Measurements from ENCODE around the gene MICAL2. TPM values are rescaled to one million over a fixed set of nuclear protein-coding genes. Genes with fewer than 3 reads are reported as not detected.

MICAL2 gene
- total RNA-seq, 2 experiments from 2014 or later = 155 to 158 TPM

GRCh38 chr11:12091956-12092558 lies 18.3 kb upstream of the MICAL2 start:
- POLR2A ChIA-PET = no interaction called here
- CTCF ChIA-PET = interaction anchor here (0.9 kb wide), 1 partner anchor 14 kb away, joined by 3 read pairs; no protein-coding TSS in a partner anchor

GRCh38 chr11:12092714-12093113 lies 17.7 kb upstream of the MICAL2 start:
- ChIA-PET CTCF (interaction anchor here (0.9 kb wide), 1 partner anchor 14 kb away, joined by 3 read pairs; no protein-coding TSS in a partner anchor), POLR2A (no interaction called here)

GRCh38 chr11:12094872-12095800 lies 15.3 kb upstream of the MICAL2 start:
- CTCF ChIA-PET = no interaction called here
- POLR2A ChIA-PET = no interaction called here

GRCh38 chr11:12097219-12097618 lies 13.2 kb upstream of the MICAL2 start:
- CTCF ChIA-PET = no interaction called here

GRCh38 chr11:12098601-12099000 lies 11.8 kb upstream of the MICAL2 start:
- ChIA-PET CTCF (interaction anchor here (1.1 kb wide), 2 partner anchors 52 to 184 kb away, joined by 4 read pairs; no protein-coding TSS in a partner anchor), POLR2A (no interaction called here)

More at GRCh38 chr11:12097219-12097618, 13.2 kb upstream of the MICAL2 start:
- POLR2A ChIA-PET = no interaction called here

GRCh38 chr11:12099132-12099873 lies 11.1 kb upstream of the MICAL2 start:
- ChIA-PET POLR2A (no interaction called here), CTCF (interaction anchor here (0.7 to 1.1 kb wide), 3 partner anchors 52 to 183 kb away, joined by 4 read pairs; no protein-coding TSS in a partner anchor)

GRCh38 chr11:12100429-12100828 lies 10.0 kb upstream of the MICAL2 start:
- ChIA-PET CTCF (no interaction called here), POLR2A (no interaction called here)

GRCh38 chr11:12100841-12101242 lies 9.5 kb upstream of the MICAL2 start:
- ChIA-PET CTCF (no interaction called here), POLR2A (no interaction called here)

GRCh38 chr11:12101318-12101717 lies 9.1 kb upstream of the MICAL2 start:
- POLR2A ChIA-PET = no interaction called here
- CTCF ChIA-PET = no interaction called here

- CTCF ChIA-PET = no interaction called here
- POLR2A ChIA-PET = no interaction called here
These were observed 7.6 kb upstream of the MICAL2 start for GRCh38 chr11:12102588-12103410.

- POLR2A ChIA-PET = no interaction called here
These were observed 6.8 kb upstream of the MICAL2 start for GRCh38 chr11:12103411-12104225.

GRCh38 chr11:12105471-12105870 lies 4.9 kb upstream of the MICAL2 start:
- CTCF ChIA-PET = no interaction called here
- POLR2A ChIA-PET = no interaction called here

More at GRCh38 chr11:12103411-12104225, 6.8 kb upstream of the MICAL2 start:
- CTCF ChIA-PET = no interaction called here

- POLR2A ChIA-PET = no interaction called here
- CTCF ChIA-PET = no interaction called here
These were observed 4.3 kb upstream of the MICAL2 start for GRCh38 chr11:12106101-12106500.

- ChIA-PET CTCF (no interaction called here), POLR2A (no interaction called here)
These were observed 3.9 kb upstream of the MICAL2 start for GRCh38 chr11:12106501-12106900.

GRCh38 chr11:12108875-12109453 lies 1.4 kb upstream of the MICAL2 start:
- CTCF ChIA-PET = interaction anchor here (0.6 to 1.7 kb wide), 5 partner anchors 82 to 265 kb away, joined by 3 to 5 read pairs (median 4); no protein-coding TSS in a partner anchor
- POLR2A ChIA-PET = interaction anchor here (0.7 kb wide), 1 partner anchor 96 kb away, joined by 10 read pairs; no protein-coding TSS in a partner anchor

- CTCF ChIA-PET = interaction anchor here (1.0 to 2.3 kb wide), 7 partner anchors 89 to 266 kb away, joined by 3 to 8 read pairs (median 4); no protein-coding TSS in a partner anchor
These were observed 696 bp upstream of the MICAL2 start for GRCh38 chr11:12109591-12110196.

More at GRCh38 chr11:12109591-12110196, 696 bp upstream of the MICAL2 start:
- POLR2A ChIA-PET = interaction anchor here (1.2 to 1.5 kb wide), 3 partner anchors 23 to 114 kb away, joined by 3 to 5 read pairs (median 3); no protein-coding TSS in a partner anchor
